ENCODE data around the gene CADPS. TPM values are rescaled to one million over a fixed set of nuclear protein-coding genes. Genes with fewer than 3 reads are reported as not detected.

Gene CADPS
- total and polyA plus RNA-seq, 4 donors = 0.13 to 0.99 (median 0.75) TPM; not detected in 1

DNA sequence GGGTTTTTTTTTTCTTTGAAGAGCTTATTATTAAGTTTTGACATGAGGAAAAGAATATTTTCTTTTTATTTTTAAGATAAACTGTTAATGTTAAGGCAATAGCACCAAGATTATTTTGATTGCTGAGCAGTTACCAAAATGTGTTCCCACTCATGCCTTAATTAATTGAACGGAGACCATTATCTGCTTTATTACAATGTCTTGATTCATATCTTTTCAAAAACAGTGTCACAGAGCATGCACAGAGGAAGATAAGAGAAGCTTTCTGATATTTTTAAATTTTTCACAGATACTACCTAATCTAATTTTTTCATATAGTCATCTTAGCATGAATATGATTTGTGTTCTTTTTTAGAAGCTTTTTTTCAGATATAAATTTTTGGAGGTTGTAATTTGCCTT, 395.2 kb downstream of the CADPS start:
- Histone ChIP-seq H3K4me1 (ENCODE audit: control insufficient read depth in 1 of 2, insufficient read depth in 2 of 2, low read length in 2 of 2) (no peaks in the 10 kb centered on the region), H3K27ac (ENCODE audit: low read depth in 1 of 2, low read length in 2 of 2) (no peak overlapping the region), H3K36me3 (ENCODE audit: control insufficient read depth in 1 of 2, insufficient read depth in 2 of 2, low read length in 1 of 2) (no peaks in the 10 kb centered on the region), H3K27me3 (ENCODE audit: control insufficient read depth in 1 of 2, insufficient read depth in 2 of 2, low read length in 1 of 2) (peaks cover 0 to 2% of the 10 kb centered on the region in 2 donors), H3K4me3 (ENCODE audit: low read length in 2 of 2) (no peak overlapping the region), H3K9me3 (ENCODE audit: control insufficient read depth, low read length) (no peaks in the 10 kb centered on the region)
- 84 to 90% methylated on average over 1 of the region's 1 CpG for WGBS, 2 donors
- intact Hi-C loops (cut with DNase I) = no loop called here
- DNase-seq (no peak), ATAC-seq (ENCODE audit: low FRiP score) (no peak)

DNA sequence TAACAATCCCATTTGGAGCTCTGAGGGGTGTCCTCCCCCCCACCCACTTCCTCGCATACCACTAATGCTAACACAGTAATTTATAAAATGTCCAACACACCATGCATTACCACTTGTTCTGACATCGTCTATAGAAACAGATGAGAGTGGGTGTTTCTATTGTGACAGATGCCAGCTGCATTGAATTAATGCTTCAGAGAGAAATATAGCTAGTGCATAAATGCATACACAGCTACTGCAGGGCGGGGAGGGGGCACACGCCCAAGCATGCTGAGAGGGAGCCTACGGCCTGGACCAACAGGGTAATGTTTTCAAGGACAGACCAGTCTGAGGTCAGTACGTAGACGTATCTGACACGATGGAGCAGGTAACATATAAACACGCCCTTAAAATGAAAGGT, 395.9 kb downstream of the CADPS start:
- Histone ChIP-seq H3K9me3 (ENCODE audit: control insufficient read depth, low read length) (no peaks in the 10 kb centered on the region), H3K27ac (ENCODE audit: low read depth in 1 of 2, low read length in 2 of 2) (no peak overlapping the region), H3K4me3 (ENCODE audit: low read length in 2 of 2) (no peak overlapping the region), H3K27me3 (ENCODE audit: control insufficient read depth in 1 of 2, insufficient read depth in 2 of 2, low read length in 1 of 2) (peaks cover 0 to 2% of the 10 kb centered on the region in 2 donors), H3K36me3 (ENCODE audit: control insufficient read depth in 1 of 2, insufficient read depth in 2 of 2, low read length in 1 of 2) (no peaks in the 10 kb centered on the region), H3K4me1 (ENCODE audit: control insufficient read depth in 1 of 2, insufficient read depth in 2 of 2, low read length in 2 of 2) (no peaks in the 10 kb centered on the region)
- ATAC-seq (ENCODE audit: low FRiP score) = no peak
- 87 to 88% methylated on average over 9 of the region's 9 CpGs for WGBS, 2 donors
- intact Hi-C loops (cut with DNase I) = no loop called here
- no peak for DNase-seq

DNA sequence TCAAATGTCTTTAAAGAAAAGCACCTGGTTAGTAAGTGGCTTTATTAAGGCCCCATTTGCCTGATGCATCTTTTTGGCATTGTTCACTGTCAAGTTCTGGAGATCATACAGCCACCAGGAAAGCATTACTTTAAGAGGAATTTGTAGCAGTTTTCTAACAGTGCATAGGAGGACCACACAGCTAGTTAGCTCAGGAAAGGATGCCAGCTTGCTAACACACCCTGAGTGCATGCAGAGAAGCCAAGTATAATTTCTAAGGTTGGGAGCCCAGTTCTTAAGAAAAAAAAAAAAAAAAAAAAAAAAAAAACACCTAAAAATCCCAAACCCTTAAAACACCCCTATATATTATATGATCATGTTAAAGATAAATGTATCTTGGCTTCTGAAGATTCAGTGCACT, 399.9 kb downstream of the CADPS start:
- Histone ChIP-seq H3K27ac (ENCODE audit: low read depth in 1 of 2, low read length in 2 of 2) (no peak overlapping the region), H3K9me3 (ENCODE audit: control insufficient read depth, low read length) (no peaks in the 10 kb centered on the region), H3K4me1 (ENCODE audit: control insufficient read depth in 1 of 2, insufficient read depth in 2 of 2, low read length in 2 of 2) (no peaks in the 10 kb centered on the region), H3K27me3 (ENCODE audit: control insufficient read depth in 1 of 2, insufficient read depth in 2 of 2, low read length in 1 of 2) (peaks cover 0 to 2% of the 10 kb centered on the region in 2 donors), H3K36me3 (ENCODE audit: control insufficient read depth in 1 of 2, insufficient read depth in 2 of 2, low read length in 1 of 2) (no peaks in the 10 kb centered on the region), H3K4me3 (ENCODE audit: low read length in 2 of 2) (no peak overlapping the region)
- ATAC-seq (ENCODE audit: low FRiP score) = no peak
- DNase-seq = no peak
- intact Hi-C loops (cut with DNase I) = no loop called here

GRCh38 chr3:62467966-62468722, 407.1 kb downstream of the CADPS start:
- H3K9me3 ChIP-seq (ENCODE audit: control insufficient read depth, low read length) = no peaks in the 10 kb centered on the region
- DNase-seq = no peak
- H3K4me3 ChIP-seq (ENCODE audit: low read length in 2 of 2) = no peak overlapping the region
- H3K27ac ChIP-seq (ENCODE audit: low read depth in 1 of 2, low read length in 2 of 2) = no peak overlapping the region
- H3K4me1 ChIP-seq (ENCODE audit: control insufficient read depth in 1 of 2, insufficient read depth in 2 of 2, low read length in 2 of 2) = no peaks in the 10 kb centered on the region
- 17 to 20% methylated on average over 4 of the region's 4 CpGs for WGBS, 2 donors
- no peaks in the 10 kb centered on the region for H3K27me3 ChIP-seq (ENCODE audit: control insufficient read depth in 1 of 2, insufficient read depth in 2 of 2, low read length in 1 of 2)
- intact Hi-C loops (cut with DNase I) = no loop called here
- H3K36me3 ChIP-seq (ENCODE audit: control insufficient read depth in 1 of 2, insufficient read depth in 2 of 2, low read length in 1 of 2) = no peaks in the 10 kb centered on the region
- ATAC-seq (ENCODE audit: low FRiP score) = no peak

- Histone ChIP-seq H3K4me1 (ENCODE audit: control insufficient read depth in 1 of 2, insufficient read depth in 2 of 2, low read length in 2 of 2) (no peaks in the 10 kb centered on the region), H3K9me3 (ENCODE audit: control insufficient read depth, low read length) (no peaks in the 10 kb centered on the region), H3K36me3 (ENCODE audit: control insufficient read depth in 1 of 2, insufficient read depth in 2 of 2, low read length in 1 of 2) (no peaks in the 10 kb centered on the region), H3K27ac (ENCODE audit: low read depth in 1 of 2, low read length in 2 of 2) (no peak overlapping the region), H3K27me3 (ENCODE audit: control insufficient read depth in 1 of 2, insufficient read depth in 2 of 2, low read length in 1 of 2) (no peaks in the 10 kb centered on the region), H3K4me3 (ENCODE audit: low read length in 2 of 2) (no peak overlapping the region)
- intact Hi-C loops (cut with DNase I) = no loop called here
- DNase-seq (no peak), ATAC-seq (ENCODE audit: low FRiP score) (no peak)
- WGBS, 2 donors = 87 to 88% methylated on average over 4 of the region's 4 CpGs
Measured at GRCh38 chr3:62462788-62463187, 412.4 kb downstream of the CADPS start.

- H3K27ac ChIP-seq (ENCODE audit: low read depth in 1 of 2, low read length in 2 of 2) = no peak overlapping the region
- no peaks in the 10 kb centered on the region for H3K36me3 ChIP-seq (ENCODE audit: control insufficient read depth in 1 of 2, insufficient read depth in 2 of 2, low read length in 1 of 2)
- no peaks in the 10 kb centered on the region for H3K4me1 ChIP-seq (ENCODE audit: control insufficient read depth in 1 of 2, insufficient read depth in 2 of 2, low read length in 2 of 2)
- no peaks in the 10 kb centered on the region for H3K27me3 ChIP-seq (ENCODE audit: control insufficient read depth in 1 of 2, insufficient read depth in 2 of 2, low read length in 1 of 2)
- intact Hi-C loops (cut with DNase I) = no loop called here
- H3K4me3 ChIP-seq (ENCODE audit: low read length in 2 of 2) = no peak overlapping the region
- ATAC-seq (ENCODE audit: low FRiP score) = no peak
- WGBS, 2 donors = 89 to 91% methylated on average over 19 of the region's 19 CpGs
- no peak for DNase-seq
- H3K9me3 ChIP-seq (ENCODE audit: control insufficient read depth, low read length) = no peaks in the 10 kb centered on the region
Measured at GRCh38 chr3:62462104-62462762, 413.0 kb downstream of the CADPS start.

- Histone ChIP-seq H3K36me3 (ENCODE audit: control insufficient read depth in 1 of 2, insufficient read depth in 2 of 2, low read length in 1 of 2) (no peaks in the 10 kb centered on the region), H3K27ac (ENCODE audit: low read depth in 1 of 2, low read length in 2 of 2) (no peak overlapping the region), H3K4me1 (ENCODE audit: control insufficient read depth in 1 of 2, insufficient read depth in 2 of 2, low read length in 2 of 2) (no peaks in the 10 kb centered on the region), H3K4me3 (ENCODE audit: low read length in 2 of 2) (no peak overlapping the region), H3K9me3 (ENCODE audit: control insufficient read depth, low read length) (peaks cover 1% of the 10 kb centered on the region), H3K27me3 (ENCODE audit: control insufficient read depth in 1 of 2, insufficient read depth in 2 of 2, low read length in 1 of 2) (no peaks in the 10 kb centered on the region)
- intact Hi-C loops (cut with DNase I) = no loop called here
- ATAC-seq (ENCODE audit: low FRiP score) (no peak), DNase-seq (no peak)
- 73% methylated on average over 4 of the region's 4 CpGs for WGBS, 2 donors
Measured at GRCh38 chr3:62454916-62455315, 420.3 kb downstream of the CADPS start.

- no peak for DNase-seq
- no peak for ATAC-seq (ENCODE audit: low FRiP score)
- intact Hi-C loops (cut with DNase I) = no loop called here
- H3K4me1 ChIP-seq (ENCODE audit: control insufficient read depth in 1 of 2, insufficient read depth in 2 of 2, low read length in 2 of 2) = no peaks in the 10 kb centered on the region
- no peak overlapping the region for H3K27ac ChIP-seq (ENCODE audit: low read depth in 1 of 2, low read length in 2 of 2)
- WGBS, 2 donors = 92 to 93% methylated on average over 6 of the region's 6 CpGs
- no peaks in the 10 kb centered on the region for H3K27me3 ChIP-seq (ENCODE audit: control insufficient read depth in 1 of 2, insufficient read depth in 2 of 2, low read length in 1 of 2)
- no peak overlapping the region for H3K4me3 ChIP-seq (ENCODE audit: low read length in 2 of 2)
- peaks cover 1% of the 10 kb centered on the region for H3K9me3 ChIP-seq (ENCODE audit: control insufficient read depth, low read length)
- H3K36me3 ChIP-seq (ENCODE audit: control insufficient read depth in 1 of 2, insufficient read depth in 2 of 2, low read length in 1 of 2) = no peaks in the 10 kb centered on the region
Measured at GRCh38 chr3:62453448-62453847, 421.8 kb downstream of the CADPS start.

Data from aorta (tissue), 5 donors.